Hepatocyte (in vitro differentiated cells): Measurements from ENCODE around the gene PRDM16.

Source experiments
- CTCF ChIP-seq: fragments of 200-600 bp; sonication (generic); IDR thresholded peaks from 2 replicates; pipeline ENCODE4 v1.5.1; 2016; ENCODE audit warnings: antibody characterized with exemption, mild to moderate bottlenecking; ENCODE audit not compliant: poor library complexity
- EZH2phosphoT487 ChIP-seq: fragments of 200-600 bp; sonication (generic); IDR thresholded peaks from one replicate; pipeline ENCODE4 v1.6.1; 2018; ENCODE audit warnings: antibody characterized with exemption, mild to moderate bottlenecking, low read depth, moderate library complexity; ENCODE audit not compliant: unreplicated experiment, severe bottlenecking

- TF ChIP-seq CTCF: no peak
- no peak for TF ChIP-seq EZH2phosphoT487
Observed at GRCh38 chr1:3296826-3297225, 227.8 kb downstream of the PRDM16 start.
